Activated CD8-positive, alpha-beta memory T cell treated with anti-CD3 and anti-CD28 coated beads for 36 hours (primary cell): ENCODE data around the gene ZNF217. TPM values are rescaled to one million over a fixed set of nuclear protein-coding genes. Genes with fewer than 3 reads are reported as not detected.
"Not testable (repeated sequence)": the region's sequence is repeated elsewhere in the genome, so short reads cannot be mapped to it uniquely, and the experiment has no call there.

Experiments
- CTCF ChIA-PET: fragments of 350-600 bp; sonication (Branson Sonifier 250); formaldehyde crosslinking; loops from one replicate; lab custom pipeline; 2021; ENCODE audit warnings: antibody characterized with exemption; lab: Charles Lee
- POLR2A ChIA-PET: fragments of 350-600 bp; sonication (Branson Sonifier 250); formaldehyde crosslinking; loops from one replicate; lab custom pipeline; 2021; ENCODE audit warnings: antibody characterized with exemption; lab: Charles Lee
- total RNA-seq, 2 experiments: library from RNA; stranded (reverse); gene quantifications; one replicate each; pipeline ENCODE4 v1.2.3, GENCODE V29; 2021

Gene ZNF217
- total RNA-seq, 2 experiments from 2014 or later, result 45.1 to 50.0 TPM

GRCh38 chr20:53623454-53624211 is 30.0 kb upstream of the ZNF217 start:
- CTCF ChIA-PET, result interaction anchor here (0.6 to 1.7 kb wide), 4 partner anchors 13 to 916 kb away, joined by 3 to 4 read pairs (median 4); no protein-coding TSS in a partner anchor
- POLR2A ChIA-PET, result no interaction called here

DNA sequence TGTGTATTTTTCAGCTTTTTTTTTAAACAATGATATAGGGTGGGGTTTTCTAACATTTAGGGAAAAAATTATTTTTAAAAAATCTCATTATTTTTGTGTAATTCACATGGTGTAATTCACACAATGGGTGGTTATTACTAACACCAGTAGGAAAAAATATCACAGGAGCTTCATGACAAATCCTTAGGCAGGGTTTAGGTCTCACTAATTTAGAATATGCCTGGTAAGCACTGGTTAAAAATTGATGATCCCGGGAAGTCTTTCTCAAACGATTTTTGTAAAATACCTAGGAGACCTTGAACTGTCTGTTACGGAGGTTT is 29.5 kb upstream of the ZNF217 start:
- ChIA-PET POLR2A (no interaction called here), CTCF (interaction anchor here (0.5 to 1.7 kb wide), 3 partner anchors 13 to 75 kb away, joined by 3 to 4 read pairs (median 3); no protein-coding TSS in a partner anchor)

DNA sequence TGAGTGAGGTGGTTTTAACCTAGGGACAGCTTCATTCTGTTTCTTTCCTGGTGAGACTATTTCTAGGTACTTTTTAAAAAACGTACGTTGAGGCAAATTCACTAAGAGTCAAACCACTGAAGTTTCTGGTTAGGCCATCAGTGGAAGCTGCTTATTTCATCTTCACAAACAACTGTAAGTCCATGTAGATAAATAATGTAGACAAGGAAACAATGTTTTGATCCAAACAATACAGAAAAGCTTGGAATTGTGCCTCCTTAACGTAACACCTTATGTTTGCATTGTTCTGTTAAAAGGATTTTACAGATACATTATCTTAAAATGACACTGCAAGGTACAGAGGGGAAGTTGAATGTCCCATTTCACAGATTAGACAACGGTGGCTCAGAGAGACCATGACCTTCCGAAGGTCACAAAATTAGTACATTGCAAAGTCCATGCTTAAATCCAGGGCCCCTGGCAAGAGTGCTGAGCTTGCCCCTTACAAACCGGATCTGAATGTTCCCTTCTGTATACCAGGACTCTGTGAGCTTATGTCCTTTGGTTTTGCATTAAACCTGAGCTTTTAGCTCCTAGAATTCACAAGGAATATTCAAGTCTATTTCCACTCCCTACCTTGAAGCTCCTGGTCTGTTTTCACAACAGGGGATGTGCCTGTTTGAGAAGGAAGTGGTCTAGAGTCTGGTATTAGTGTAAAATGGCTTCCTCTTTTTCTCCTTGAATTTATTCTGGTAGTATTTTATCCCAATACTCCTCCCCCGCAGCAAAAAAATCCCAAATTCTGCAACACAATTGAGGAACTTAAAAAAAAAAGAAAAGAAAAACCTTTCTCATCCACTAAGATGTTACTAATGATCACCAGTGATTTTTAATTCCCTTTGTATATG is 28.9 kb upstream of the ZNF217 start:
- ChIA-PET POLR2A (interaction anchor here (1.2 kb wide), 1 partner anchor 29 kb away, joined by 3 read pairs; the partner anchor contains the start of gene ZNF217), CTCF (interaction anchor here (0.5 to 1.7 kb wide), 4 partner anchors 12 to 315 kb away, joined by 3 to 4 read pairs (median 4); no protein-coding TSS in a partner anchor)

DNA sequence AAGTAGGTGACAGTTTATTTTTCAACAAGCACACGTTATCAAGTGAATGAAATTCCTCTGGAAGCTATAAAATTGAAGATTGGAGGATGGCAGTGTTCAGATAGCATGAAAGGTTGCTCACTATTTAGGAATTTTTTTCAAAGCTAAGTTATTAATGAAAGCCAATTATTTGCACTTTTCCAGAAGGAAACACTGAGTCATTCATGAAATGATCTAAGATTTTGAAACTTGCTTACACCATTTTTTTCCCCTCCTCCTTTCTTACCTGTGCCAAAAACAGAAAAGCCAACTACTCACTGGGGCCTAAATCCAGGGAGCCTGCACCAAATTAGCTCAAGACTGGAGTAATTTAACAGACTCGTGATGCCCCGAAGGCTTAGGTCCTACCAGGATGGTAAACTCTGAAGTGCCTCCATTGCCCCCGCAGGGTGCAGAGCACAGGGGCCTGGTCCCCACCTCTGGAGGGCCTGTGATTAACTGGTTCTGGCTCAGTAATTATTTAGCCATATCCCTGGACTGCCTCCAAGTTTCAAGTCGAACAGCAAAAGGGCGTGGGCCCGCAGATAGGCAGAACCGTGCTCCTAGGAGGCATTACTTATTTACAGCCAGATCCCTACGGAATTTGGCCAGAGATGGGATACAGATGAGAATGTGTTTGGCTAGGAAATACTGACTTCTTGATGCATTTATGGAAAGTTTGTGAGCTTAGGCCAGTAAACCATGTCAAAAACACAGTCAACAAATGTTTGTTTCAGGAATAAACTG is 28.0 kb upstream of the ZNF217 start:
- ChIA-PET POLR2A (interaction anchor here (0.6 to 1.2 kb wide), 3 partner anchors 25 to 130 kb away, joined by 3 to 4 read pairs (median 3); partner anchors contain the start of gene ZNF217), CTCF (interaction anchor here (1.4 to 1.7 kb wide), 2 partner anchors 27 to 316 kb away, joined by 4 read pairs; no protein-coding TSS in a partner anchor)

DNA sequence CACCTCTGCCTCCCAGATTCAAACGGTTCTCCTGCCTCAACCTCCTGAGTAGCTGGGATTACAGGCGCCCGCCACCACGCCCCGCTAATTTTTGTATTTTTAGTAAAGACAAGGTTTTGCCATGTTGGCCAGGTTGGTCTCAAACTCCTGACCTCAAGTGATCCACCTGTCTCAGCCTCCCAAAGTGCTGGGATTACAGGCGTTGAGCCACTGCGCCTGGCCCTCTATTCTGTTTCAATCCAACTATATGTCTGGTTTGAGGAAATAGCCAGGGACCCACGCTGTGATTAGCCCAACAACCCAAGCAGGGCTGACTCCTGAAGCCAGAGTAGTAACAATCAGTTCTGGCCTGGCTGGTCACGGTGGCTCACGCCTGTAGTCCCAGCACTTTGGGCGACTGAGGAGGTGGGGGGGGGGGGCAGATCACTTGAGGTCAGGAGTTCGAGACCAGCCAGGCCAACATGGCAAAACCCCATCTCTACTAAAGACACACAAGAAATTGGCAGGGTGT is 24.9 kb upstream of the ZNF217 start:
- POLR2A ChIA-PET, CTCF ChIA-PET: not testable (repeated sequence)

DNA sequence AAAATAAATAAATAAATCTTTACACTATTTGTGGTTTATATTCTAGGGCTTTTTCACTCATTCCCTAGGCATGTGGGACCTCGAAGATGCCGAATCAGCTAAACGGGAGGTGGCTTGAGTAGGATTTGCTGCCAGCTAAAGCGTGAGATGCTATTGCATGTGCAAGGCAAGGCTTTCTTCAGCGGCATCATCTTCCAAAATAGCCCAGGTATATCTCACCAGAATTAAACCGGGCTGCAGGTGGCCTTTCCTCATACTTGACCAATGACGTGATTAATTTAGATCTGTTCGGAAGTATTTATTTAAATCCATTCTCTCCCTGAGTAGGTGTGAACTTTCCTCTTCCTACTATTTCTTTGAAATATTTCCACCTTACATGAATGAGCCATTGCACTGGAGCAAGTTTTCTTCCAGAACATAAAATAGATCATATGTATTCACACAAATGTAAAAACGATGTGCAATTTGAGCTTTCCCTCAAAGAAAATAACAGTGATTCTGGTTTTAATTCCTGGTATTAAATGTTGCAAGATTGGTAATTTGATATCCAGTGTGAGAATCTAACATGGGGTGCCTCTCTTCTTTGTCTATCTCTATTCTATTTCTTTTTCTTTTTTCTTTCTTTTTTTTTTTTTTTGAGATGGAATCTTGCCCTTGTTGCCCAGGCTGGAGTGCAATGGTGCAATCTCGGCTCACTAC is 24.3 kb upstream of the ZNF217 start:
- POLR2A ChIA-PET, result no interaction called here
- CTCF ChIA-PET, result no interaction called here

DNA sequence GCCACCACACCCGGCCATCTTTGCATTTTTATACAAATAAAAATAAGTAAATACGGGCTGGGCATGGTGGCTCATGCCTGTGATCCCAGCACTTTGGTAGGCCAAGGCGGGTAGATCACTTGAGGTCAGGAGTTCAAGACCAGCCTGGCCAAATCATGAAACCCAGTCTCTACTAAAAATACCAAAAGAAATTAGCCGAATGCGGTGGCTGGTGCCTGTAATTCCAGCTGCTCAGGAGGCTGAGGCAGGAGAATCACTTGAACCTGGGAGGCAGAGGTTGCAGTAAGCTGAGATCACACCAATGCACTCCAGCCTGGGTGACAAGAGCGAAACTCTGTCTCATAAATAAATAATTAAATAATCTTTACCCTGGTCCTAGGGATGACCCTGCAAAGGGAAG is 22.9 kb upstream of the ZNF217 start:
- POLR2A ChIA-PET, CTCF ChIA-PET: not testable (repeated sequence)

DNA sequence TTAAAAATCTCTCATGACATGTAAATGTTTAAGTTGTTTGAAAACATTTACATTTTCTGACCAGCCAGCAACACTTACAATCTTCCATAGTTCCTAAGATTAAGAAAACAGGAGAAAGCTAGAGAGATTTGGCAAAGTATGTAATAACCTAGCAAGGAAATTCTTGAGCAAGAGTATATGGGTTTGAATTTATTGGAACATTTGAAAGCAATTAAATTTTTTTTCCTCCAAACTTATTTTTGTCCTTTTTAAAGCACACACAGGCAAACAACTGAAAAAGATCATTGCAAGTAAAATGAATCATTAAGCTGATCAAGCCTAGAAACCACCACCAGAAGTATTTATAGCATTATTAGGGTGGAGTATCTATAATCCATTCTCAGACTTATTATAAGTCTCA is 20.1 kb upstream of the ZNF217 start:
- ChIA-PET POLR2A (no interaction called here), CTCF (no interaction called here)

GRCh38 chr20:53612289-53612688 is 18.6 kb upstream of the ZNF217 start:
- POLR2A ChIA-PET, result interaction anchor here (0.7 kb wide), 1 partner anchor 224 kb away, joined by 3 read pairs; no protein-coding TSS in a partner anchor
- CTCF ChIA-PET, result interaction anchor here (1.2 kb wide), 1 partner anchor 45 kb away, joined by 3 read pairs; no protein-coding TSS in a partner anchor

GRCh38 chr20:53611449-53611894 is 17.8 kb upstream of the ZNF217 start:
- CTCF ChIA-PET, result interaction anchor here (1.2 to 1.3 kb wide), 2 partner anchors 17 to 46 kb away, joined by 3 to 4 read pairs; no protein-coding TSS in a partner anchor
- POLR2A ChIA-PET, result no interaction called here

GRCh38 chr20:53609491-53610445 is 16.1 kb upstream of the ZNF217 start:
- POLR2A ChIA-PET, result interaction anchor here (0.6 to 1.2 kb wide), 6 partner anchors 16 to 99 kb away, joined by 3 to 4 read pairs (median 4); partner anchors contain the start of gene ZNF217
- CTCF ChIA-PET, result interaction anchor here (0.9 to 1.3 kb wide), 4 partner anchors 14 to 306 kb away, joined by 3 to 4 read pairs (median 3); no protein-coding TSS in a partner anchor

DNA sequence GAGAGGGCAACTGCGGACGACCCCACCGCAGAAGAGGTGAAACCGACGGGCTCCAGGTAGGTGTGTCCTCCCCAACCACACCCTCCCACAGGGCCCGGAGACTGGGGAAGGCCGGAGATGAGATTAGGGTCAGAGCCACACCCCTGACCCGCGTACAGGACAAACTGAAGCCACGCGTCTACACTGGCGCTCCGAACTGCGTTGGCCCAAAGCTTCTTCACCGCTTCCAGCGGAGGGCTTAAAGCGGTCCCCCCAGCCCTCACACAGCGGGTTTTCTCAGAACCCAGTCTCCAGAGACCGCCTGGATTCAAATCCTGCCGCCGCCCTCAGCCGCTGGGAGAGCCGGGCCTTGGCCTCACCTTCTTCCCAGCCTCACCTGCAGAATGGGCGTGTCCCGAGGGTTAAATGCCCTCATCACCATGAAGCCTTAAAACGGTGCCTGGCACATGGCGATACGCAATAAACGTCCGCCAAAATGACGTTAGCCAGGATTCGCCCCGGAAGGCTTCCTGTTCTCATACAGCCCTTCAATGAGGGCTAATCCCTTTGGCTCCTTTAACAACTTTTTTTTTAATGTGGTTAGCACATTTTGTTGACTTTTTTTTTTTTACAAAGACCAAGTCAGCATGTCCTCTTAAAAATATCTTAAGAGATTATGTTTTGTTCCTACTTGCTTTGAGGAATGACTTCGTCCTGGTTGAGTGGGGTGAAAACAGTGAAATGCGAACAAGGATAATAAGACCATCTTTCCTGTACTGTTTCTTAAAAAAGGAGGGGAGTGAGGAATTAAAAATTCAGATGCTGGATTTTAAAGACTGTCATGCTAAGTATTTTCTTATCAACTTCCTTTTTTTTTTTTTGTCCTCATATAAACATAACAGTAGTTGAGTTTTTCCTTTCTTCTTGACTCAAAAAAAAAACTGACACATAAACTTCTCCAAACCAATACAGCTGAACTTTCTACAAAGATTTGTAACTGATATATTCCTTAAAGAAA is 15.1 kb upstream of the ZNF217 start:
- ChIA-PET POLR2A (interaction anchor here (0.5 to 1.2 kb wide), 3 partner anchors 17 to 306 kb away, joined by 3 to 4 read pairs (median 4); no protein-coding TSS in a partner anchor), CTCF (interaction anchor here (0.9 kb wide), 1 partner anchor 307 kb away, joined by 3 read pairs; no protein-coding TSS in a partner anchor)

GRCh38 chr20:53608071-53608455 is 14.4 kb upstream of the ZNF217 start:
- ChIA-PET POLR2A (interaction anchor here (0.5 to 0.8 kb wide), 2 partner anchors 105 to 307 kb away, joined by 3 to 4 read pairs; no protein-coding TSS in a partner anchor), CTCF (no interaction called here)

DNA sequence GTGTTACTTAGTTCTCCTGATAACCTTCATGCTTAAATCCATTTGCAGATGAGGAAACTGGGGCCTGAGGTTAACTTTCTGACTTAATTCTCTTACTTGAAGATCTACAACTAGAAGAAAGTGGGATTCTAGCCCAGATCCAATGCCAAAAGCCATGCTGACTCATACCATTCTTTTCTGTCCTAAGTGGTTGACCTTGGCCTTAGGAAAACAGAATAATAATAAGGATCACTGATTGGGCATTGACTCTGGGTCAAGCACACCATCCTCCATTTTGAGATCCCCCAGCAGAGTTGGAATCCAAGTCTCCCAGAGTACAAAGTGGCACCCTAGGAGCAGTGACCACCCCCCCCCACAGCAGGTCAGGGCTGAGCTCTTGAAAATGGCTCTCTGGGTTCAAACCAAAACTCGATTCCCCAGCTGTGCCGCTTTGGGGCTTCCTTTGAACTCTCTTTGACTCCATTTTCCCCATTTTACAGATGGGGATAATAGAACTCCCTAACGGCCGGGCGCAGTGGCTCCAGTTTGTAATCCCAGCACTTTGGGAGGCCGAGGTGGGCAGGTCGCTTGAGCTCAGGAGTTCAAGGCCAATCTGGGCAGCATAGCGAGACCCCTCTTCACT is 12.8 kb upstream of the ZNF217 start:
- CTCF ChIA-PET, result no interaction called here
- POLR2A ChIA-PET, result no interaction called here

- CTCF ChIA-PET, POLR2A ChIA-PET: not testable (repeated sequence)
These were observed 11.8 kb upstream of the ZNF217 start for GRCh38 chr20:53605401-53605800.
